ENCODE data around the gene ARHGAP6.

The ARHGAP6 gene

DNA sequence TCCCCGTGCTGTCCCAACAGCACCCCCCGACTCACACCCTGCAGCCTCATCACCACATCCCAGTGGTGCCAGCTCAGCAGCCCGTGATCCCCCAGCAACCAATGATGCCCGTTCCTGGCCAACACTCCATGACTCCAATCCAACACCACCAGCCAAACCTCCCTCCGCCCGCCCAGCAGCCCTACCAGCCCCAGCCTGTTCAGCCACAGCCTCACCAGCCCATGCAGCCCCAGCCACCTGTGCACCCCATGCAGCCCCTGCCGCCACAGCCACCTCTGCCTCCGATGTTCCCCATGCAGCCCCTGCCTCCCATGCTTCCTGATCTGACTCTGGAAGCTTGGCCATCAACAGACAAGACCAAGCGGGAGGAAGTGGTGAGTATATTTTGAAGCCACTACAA lies 367.1 kb downstream of the ARHGAP6 start:
- DNase-seq, result no peak
- Histone ChIP-seq H3K27me3 (ENCODE audit: insufficient read depth, low read depth, severe bottlenecking) (peaks cover 24% of the 10 kb centered on the region), H3K36me3 (no peaks in the 10 kb centered on the region), H3K4me3 (ENCODE audit: low read depth, low read length) (no peak overlapping the region), H3K27ac (no peak overlapping the region), H3K9me3 (ENCODE audit: severe bottlenecking) (no peaks in the 10 kb centered on the region)
- TF ChIP-seq, protein P1, sequence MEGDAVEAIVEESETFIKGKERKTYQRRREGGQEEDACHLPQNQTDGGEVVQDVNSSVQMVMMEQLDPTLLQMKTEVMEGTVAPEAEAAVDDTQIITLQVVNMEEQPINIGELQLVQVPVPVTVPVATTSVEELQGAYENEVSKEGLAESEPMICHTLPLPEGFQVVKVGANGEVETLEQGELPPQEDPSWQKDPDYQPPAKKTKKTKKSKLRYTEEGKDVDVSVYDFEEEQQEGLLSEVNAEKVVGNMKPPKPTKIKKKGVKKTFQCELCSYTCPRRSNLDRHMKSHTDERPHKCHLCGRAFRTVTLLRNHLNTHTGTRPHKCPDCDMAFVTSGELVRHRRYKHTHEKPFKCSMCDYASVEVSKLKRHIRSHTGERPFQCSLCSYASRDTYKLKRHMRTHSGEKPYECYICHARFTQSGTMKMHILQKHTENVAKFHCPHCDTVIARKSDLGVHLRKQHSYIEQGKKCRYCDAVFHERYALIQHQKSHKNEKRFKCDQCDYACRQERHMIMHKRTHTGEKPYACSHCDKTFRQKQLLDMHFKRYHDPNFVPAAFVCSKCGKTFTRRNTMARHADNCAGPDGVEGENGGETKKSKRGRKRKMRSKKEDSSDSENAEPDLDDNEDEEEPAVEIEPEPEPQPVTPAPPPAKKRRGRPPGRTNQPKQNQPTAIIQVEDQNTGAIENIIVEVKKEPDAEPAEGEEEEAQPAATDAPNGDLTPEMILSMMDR (IDR thresholded peaks at IDR 0.05; ENCODE audit: low read depth, low read length), result no peak

DNA sequence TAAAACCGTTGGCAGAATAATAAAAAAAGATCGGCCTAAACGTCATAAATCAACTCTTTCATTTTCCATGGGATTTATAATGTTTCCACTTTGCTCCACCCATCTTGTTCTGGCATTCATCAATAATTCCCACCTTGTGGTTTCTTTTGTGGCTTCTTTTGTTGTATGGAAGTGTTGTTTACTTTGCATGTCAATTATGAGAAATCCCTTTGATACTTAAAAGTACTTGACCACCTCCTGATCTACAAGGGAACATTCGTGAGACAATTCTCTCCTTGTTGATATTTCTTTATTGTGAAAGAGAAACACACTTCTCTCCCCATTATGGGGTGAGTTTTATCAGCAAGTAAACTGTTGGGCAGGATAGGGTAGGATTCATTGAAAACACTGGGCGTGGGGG lies 369.7 kb downstream of the ARHGAP6 start:
- Histone ChIP-seq H3K9me3 (ENCODE audit: severe bottlenecking) (no peaks in the 10 kb centered on the region), H3K27me3 (ENCODE audit: insufficient read depth, low read depth, severe bottlenecking) (peaks cover 13% of the 10 kb centered on the region), H3K36me3 (no peaks in the 10 kb centered on the region), H3K4me3 (ENCODE audit: low read depth, low read length) (no peak overlapping the region), H3K27ac (no peak overlapping the region)
- TF ChIP-seq, protein P1 (IDR thresholded peaks at IDR 0.05; ENCODE audit: low read depth, low read length), result no peak
- DNase-seq, result no peak

DNA sequence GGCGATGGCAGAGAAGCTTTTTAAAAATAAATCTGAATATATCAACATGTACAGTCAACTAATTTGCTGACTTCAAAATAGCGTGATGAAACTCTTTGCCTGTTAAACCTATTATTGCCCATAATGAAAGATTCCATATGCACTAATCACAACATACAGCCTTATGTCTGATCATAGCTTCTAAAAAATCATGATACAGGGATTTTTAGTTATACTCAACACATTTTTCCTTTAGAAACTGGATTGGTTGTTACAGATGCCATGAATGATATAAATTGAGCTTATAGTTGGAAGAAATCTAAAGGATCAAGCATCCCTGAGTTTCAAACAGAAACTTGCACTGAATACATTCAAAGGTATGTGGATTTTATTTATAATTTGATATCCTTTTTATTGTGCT lies 372.6 kb downstream of the ARHGAP6 start, which contains the start of gene AMELX:
AMELX (plus strand) TSS at position 301 of the 400 bp plus-strand sequence. CDS start 1,376 bp downstream, outside the sequence.
- H3K27ac ChIP-seq, result no peak within 1 kb of the TSS

DNA sequence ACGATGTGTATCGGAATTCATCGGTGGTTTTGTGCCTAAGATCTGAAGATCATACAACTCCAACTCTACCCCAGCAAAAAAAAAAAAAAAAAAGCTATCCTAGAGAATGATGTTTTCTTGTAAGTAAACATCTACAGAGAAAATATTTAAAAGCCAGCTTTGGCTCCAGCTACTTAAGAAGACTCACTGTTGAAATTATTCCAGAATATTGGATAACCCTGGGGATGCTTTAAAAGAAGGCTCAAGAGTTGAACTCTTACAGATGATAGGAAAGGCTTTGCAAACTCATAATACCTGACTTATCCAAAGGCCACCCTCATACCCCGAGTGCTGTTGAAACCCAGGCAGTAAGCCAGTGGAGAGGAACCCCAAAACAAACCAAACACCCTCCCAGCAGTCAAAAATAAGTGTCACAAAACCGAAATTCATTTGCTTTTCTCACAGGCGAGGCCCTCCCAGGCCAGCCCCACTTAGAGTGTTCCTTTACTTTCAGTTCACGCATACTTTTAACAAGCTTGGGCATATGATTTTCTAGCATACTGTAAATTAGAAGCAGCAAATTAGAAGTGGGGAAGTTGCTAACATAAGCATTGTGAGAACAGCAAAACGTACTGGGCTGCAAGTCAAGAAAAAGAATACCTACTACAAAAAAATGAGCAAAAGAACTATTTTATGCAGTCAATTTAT lies 375.2 kb downstream of the ARHGAP6 start:
- Histone ChIP-seq H3K36me3 (no peaks in the 10 kb centered on the region), H3K27ac (no peak overlapping the region), H3K4me3 (ENCODE audit: low read depth, low read length) (no peak overlapping the region), H3K27me3 (ENCODE audit: insufficient read depth, low read depth, severe bottlenecking) (peaks cover 5% of the 10 kb centered on the region), H3K9me3 (ENCODE audit: severe bottlenecking) (no peaks in the 10 kb centered on the region)
- no peak for DNase-seq
- TF ChIP-seq, protein P1 (IDR thresholded peaks at IDR 0.05; ENCODE audit: low read depth, low read length), result no peak

More for the DNA sequence above, 372.6 kb downstream of the ARHGAP6 start, which contains the start of gene AMELX:
- Histone ChIP-seq H3K4me3 (ENCODE audit: low read depth, low read length) (no peak within 1 kb of the TSS), H3K9me3 (ENCODE audit: severe bottlenecking) (no peaks in the 10 kb centered on the region), H3K27me3 (ENCODE audit: insufficient read depth, low read depth, severe bottlenecking) (peaks cover 5% of the 10 kb centered on the region), H3K36me3 (no peaks in the 10 kb centered on the region)
- TF ChIP-seq, protein P1 (IDR thresholded peaks at IDR 0.05; ENCODE audit: low read depth, low read length), result no peak
- DNase-seq, result no peak

DNA sequence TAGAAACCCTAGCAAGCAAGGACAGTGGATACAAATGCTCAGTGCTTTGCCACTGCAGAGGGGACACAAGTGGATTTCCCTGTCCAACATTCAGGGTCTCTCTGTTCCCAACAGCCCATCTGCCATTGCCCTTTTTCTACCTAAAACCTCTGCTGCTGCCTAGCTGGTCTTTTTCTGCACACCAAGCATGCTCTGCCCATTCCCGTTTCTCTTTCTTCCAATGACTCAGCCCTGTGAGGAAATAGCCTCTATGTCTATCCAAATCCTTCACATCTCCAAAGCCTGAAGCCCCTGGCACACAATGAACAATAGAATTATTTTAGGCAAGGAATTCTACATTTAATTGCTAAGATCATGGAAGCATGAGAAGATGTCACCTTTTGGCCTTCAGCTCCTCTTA lies 378.2 kb downstream of the ARHGAP6 start:
- H3K36me3 ChIP-seq, result no peaks in the 10 kb centered on the region
- H3K4me3 ChIP-seq (ENCODE audit: low read depth, low read length), result no peak overlapping the region
- H3K9me3 ChIP-seq (ENCODE audit: severe bottlenecking), result no peaks in the 10 kb centered on the region
- H3K27ac ChIP-seq, result no peak overlapping the region
- H3K27me3 ChIP-seq (ENCODE audit: insufficient read depth, low read depth, severe bottlenecking), result peaks cover 5% of the 10 kb centered on the region
- no peak for DNase-seq
- TF ChIP-seq, protein P1 (IDR thresholded peaks at IDR 0.05; ENCODE audit: low read depth, low read length), result no peak

DNA sequence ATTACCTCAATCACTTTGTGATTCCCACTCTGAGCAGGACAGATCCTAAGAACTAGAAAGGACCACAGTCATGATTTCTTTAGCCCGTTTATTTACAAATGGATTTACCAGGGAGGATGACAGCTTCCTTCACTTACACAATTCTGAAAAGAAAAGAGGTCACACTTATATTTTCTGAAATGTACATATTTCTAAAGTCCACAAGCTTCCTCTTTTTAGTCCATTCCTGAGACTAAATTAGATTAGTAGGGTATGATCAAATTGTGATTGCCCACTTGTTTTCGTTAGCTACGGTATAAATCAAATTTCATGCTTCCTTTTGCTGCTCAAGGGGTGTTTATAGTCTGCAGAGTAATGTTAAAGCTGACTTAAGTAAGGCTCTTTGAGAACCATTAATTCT lies 380.1 kb downstream of the ARHGAP6 start:
- TF ChIP-seq, protein P1 (IDR thresholded peaks at IDR 0.05; ENCODE audit: low read depth, low read length), result no peak
- H3K9me3 ChIP-seq (ENCODE audit: severe bottlenecking), result no peaks in the 10 kb centered on the region
- no peak for DNase-seq
- no peak overlapping the region for H3K27ac ChIP-seq
- H3K36me3 ChIP-seq, result no peaks in the 10 kb centered on the region
- H3K27me3 ChIP-seq (ENCODE audit: insufficient read depth, low read depth, severe bottlenecking), result no peaks in the 10 kb centered on the region
- no peak overlapping the region for H3K4me3 ChIP-seq (ENCODE audit: low read depth, low read length)

All from WERI-Rb-1 (cell line).